Femur (tissue), 1 donor: Measurements from ENCODE around the gene TMEM219.
"Not testable (repeated sequence)": the region's sequence is repeated elsewhere in the genome, so short reads cannot be mapped to it uniquely, and the experiment has no call there.

Source experiments
- DNase-seq: peaks from one replicate; pipeline ENCODE4 v3.0.0-alpha.2; 2017

The TMEM219 gene, protein sequence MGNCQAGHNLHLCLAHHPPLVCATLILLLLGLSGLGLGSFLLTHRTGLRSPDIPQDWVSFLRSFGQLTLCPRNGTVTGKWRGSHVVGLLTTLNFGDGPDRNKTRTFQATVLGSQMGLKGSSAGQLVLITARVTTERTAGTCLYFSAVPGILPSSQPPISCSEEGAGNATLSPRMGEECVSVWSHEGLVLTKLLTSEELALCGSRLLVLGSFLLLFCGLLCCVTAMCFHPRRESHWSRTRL

DNA sequence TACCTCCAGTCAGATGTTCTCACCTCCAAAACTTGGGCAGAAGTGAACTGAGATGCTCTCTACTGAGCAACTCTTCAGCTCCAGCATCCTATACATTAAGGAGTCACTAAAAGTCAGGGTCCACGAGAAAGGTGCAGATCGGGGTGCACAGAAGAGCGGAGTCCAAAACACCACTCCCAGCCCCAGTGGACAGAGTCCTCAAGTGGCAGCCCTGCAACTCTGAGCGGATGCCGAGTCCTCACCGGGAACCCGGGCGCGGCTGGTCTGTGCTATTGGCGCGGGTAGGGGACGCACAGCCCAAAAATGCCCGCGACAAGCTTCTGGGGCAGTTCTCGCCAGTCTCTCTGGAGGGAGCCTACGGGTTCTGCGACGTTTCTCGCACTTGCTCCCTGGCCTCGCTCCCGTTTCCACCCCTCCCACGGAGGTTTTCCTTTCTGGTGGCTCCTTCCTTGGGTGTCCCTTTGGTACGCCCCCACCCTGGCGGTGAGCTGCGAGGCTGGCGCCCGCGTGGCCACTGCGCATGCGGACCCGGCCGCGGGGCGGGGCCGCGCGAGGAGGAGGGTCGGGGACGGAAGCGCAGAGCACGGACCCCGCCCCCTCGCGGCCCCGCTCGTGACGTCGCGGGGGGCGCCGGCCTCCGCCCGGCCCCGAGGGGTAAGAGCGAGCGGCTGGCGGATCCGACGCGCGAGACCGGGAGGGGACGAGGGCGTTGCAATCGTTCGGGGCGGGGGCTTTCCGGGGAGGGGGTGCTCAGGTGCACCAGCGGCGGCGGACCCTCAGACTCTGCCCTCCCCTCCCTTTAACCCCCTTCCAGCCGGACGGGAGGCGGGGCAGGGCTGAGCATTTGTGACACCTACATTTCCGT, at the start of gene TMEM219:
TMEM219 (plus strand) TSS at position 601 of the 865 bp plus-strand sequence. CDS start 1,065 bp downstream, outside the sequence.
- DNase-seq = peak; percentile 95

DNA sequence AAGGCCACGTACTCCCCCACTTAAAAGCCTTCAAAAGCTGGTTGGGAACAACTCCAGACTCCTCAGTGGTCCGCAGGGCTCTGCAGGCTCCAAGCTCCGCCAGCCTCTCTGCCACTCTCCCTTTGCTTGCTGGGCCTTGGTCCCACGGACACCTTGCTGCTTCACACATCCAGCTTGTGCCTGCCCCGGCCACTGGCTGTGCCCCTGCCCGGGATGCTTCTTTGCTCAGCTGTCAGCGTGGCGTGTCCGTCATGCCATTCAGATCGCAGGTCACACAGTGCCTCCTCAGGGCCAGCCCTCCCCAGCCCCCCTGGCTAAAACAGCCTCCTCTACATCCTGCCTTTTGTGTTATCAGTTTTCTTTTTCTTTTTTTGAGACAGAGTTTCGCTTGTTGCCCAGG, 49.8 kb upstream of the TMEM219 start:
- no peak for DNase-seq

DNA sequence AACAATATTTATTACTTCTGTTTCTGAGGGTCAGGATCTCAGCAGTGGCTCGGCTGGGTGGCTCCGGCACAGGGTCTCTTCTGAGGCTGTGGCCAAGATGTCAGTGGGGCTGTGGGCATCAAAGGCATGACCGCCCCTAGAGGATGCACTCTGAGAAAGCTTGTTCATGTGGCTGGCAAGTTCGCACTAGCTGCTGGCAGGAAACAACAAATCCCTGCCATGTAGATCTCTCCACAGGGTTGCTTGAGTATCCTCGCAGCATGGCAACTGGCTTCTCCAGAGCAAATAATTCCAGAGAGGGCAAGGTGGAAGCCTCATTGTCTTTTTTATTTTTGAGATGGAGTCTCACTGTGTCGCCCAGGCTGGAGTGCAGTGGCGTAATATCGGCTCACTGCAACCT, 48.4 kb upstream of the TMEM219 start:
- DNase-seq = no peak

DNA sequence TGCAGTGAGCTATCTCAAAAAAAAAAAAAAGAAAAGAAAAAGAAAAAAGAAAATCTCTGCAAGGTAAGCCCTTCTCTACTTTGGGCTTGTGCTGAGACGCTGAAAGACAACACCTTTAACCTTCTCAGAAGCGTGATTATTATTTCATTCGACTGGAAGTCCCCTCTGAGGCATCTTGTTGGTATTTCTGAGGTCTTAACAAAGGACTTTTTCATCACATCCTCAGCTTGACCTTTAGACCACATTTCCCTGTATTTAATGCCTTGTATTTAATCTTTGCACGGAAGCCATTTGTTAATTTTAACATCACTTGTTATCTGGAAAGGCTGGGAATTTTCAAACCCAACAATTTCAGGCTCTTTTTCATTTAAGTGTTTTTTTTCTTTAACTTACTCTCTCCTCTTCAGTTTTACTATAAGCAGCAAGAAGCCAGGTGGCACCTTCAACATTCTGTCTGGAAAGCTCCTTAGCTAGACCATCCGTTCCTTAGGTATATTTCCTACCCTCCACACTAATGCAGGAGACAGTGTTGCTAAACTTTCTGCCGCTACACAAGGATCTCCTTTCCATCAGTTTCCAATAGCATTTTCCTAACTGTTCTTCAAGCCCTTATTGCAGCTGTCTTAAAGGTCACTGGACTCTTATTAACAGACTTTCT, 46.2 kb upstream of the TMEM219 start:
- no peak for DNase-seq

DNA sequence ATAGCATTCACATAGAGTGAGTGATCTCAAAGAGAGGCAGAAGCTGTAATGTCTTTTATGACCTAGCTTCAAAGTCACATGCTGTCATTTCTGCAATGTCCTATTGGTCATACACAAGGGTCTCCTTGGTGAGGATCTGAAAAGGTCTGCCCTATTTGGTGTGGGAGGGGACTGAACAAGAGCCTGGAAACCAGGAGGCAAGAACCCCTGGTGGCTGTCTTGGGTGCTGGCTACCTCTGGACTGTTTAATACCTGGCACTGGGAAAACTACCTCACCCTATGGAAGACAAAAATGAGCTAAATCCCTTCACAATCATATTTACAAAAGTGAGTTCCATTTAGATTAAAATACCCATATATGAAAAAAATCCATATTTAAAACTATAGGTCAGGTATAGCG, 44.9 kb upstream of the TMEM219 start:
- no peak for DNase-seq

DNA sequence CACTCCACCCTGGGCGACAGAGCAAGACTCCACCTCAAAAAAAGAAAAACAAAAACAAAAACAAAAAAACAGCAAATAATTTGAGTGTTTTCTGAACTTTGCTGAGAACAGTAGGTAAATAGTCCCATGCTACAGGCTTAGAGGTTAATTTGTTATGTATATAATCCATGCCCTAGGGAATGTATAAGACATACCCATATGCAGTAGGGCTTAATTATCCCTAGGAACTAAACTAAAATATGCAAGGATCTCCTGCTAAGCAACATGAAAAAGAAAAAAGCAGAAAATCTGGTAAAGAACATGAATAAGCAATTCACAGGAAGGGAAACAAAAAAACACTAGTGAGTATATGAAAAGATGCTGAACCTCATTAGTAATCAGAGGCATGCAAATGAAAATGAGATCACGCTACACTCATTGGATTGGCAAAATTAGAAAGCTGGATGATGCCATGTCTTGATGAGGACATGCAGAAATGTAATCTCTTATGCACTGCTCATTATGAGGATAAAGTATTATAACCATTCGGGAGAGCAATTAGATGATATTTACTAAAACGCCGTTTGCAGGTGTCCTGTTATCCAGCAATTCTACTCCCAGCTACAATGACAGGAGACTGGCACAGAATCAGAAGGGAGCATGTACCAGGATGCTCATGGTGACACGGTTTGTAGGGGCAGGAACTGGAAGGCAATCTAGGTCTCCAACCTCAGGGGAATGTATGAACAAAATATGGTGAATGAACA, 41.4 kb upstream of the TMEM219 start:
- DNase-seq = no peak

- DNase-seq = no peak
Observed at GRCh38 chr16:29921034-29921385, 40.9 kb upstream of the TMEM219 start.

DNA sequence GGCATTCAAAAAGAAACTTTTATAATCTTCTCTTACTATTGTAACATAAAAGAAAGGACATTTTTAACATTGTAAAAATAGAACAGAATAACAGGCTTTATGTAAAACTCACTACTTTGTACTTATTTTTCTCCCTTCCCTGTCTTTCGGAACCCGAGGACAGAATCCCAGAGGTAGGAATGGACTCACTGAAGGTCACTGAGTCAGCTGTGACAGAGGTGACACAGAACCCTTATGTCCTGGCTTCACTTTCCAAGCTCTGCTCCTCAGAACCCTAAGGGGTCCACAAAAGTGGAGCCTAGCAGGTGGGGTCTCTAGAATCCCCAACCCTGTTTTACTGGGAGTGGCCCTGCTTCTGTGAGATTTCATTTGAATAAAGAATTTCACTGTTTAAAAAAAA, 39.6 kb upstream of the TMEM219 start:
- no peak for DNase-seq

DNA sequence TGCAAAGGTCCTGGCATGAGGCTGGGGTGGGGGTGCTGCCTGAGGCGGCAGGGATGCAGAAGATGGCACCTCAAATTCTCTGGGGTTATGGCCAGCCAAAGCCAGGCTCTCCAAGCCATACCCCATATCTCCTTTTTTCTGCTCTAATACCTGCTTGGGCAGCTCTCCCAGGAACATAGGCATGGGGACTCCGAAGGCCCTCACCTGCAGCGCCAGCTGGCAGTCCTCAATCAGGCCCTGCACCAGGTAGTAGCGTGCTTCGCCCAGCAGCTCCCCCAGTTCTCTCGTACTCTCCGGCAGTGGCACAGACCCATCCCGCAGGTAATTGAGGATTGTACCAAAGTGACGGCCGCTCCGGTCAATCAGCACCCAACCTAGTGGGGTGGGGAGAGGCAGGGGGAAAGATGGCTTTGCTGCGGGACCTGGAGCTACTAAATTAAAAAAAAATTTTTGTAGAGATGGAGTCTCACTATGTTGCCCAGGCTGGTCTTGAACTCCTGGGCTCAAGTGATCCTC, 38.8 kb upstream of the TMEM219 start:
- DNase-seq = no peak

DNA sequence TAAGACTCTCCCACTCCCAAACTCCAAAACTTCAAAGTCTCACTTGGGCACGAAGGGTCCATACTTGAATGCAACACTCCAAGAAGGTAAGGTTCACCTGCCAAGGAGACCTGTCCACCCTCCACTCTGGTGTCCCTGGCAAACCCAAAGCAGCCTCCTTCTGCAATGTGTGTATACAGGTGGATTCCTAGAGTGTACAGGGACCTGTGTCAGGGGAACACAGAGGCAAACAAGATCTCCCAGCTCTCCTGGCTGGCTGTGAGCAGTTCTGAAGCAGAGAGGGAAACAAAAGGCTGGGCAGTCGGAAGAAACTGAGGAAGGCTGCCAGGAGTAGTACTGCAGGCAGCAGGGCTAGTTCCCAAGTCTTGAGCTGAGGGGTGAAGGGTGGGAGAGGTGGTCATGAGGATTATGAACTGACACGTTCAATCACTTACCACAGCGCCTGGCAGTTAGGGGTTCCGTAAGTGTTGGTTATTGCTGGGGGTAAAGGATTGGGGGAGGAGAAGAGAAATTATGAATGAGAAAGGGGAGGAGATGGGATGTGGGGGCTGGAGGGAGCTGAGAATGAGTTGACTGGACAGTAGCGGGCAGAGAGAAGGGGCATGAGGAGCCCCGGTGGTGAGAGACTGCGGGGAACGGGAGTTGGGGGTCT, 36.6 kb upstream of the TMEM219 start:
- DNase-seq = no peak

DNA sequence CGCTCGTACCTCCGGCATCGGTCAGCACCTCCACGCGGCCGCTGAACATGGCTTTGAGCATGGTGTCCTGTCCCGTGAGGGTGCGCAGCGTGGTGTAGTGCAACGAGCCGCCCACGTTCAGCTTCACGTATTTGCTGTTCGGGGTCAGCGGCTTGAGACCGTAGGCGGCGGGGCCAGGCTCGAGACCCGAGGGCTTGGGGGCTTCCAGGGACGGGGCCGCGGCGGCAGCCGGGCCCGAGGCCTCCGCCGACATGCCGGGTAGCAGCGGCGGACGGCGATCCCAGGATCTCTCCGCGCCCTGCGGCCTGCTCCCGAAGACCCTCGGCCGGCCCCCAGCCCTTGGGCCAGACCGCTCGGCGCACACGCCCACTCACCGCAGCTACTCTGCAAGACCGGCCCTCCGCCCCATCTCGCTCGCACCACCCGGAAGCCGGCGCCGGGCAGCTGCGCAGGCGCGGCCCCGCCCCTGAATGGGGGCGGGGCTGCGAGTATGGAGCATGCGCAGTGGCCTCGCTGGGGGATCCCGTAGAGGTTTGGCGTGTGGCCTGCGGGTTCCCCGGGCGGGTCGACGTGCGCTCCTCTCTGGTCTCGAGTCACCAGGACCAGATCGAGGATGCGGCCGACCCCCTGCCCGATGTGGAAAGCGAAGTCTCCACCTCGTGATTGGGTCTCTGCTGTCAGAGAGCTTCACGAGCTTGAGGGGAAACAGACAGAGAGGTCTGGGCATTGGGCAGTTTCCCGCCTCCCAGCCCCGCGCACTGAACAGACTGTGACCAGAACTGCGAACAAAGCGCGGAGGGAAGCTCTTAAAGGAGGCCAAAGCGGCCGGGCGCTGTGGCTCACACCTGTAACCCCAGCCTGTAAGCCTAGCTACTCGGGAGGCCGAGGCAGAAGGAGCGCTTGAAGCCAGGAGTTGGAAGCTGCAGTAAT, 35.8 kb upstream of the TMEM219 start, which contains the start of gene KCTD13:
KCTD13 (minus strand) TSS at position 446 of the 930 bp plus-strand sequence; CDS start at position 253, 193 bp downstream.
- peak; percentile 95 for DNase-seq

GRCh38 chr16:29926711-29927052, 35.2 kb upstream of the TMEM219 start:
- peak; percentile 43 for DNase-seq

DNA sequence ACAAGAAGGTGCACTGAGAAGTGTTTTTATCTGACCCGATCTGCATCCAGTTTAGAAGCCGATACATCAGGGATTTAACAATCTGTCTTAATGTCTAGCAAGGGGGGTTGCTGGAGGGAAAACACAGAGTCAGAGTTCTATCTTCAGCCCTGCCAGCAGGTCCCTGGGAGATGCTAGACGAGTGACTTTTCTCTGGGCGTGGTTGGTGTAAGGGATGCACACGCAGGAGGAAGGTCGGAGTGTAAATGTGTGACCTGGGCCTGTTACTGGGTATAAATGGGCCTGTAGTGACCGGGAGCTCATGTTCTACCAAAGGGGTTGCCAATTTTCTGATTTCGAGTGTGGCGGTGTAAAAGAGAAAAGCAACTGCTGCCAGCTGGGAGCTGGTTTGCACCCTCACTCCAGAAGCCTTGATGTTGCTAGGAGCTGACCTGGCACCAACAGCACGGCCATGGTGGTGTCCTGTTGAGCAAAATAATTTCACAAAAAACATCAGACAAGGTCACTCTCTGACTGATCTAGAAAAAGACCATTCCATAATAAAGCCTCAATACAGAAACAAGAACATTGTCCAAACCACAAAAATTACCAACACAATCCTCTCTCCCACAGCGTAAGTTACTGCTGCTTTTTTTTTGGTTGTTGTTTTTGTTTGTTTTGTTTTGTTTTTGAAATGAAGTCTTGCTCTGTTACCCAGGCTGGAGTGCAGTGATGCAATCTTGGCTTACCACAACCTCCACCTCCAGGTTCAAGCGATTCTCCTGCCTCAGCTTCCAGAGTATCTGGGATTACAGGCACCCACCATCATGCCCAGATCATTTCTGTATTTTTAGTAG, 34.6 kb upstream of the TMEM219 start:
- DNase-seq = no peak

DNA sequence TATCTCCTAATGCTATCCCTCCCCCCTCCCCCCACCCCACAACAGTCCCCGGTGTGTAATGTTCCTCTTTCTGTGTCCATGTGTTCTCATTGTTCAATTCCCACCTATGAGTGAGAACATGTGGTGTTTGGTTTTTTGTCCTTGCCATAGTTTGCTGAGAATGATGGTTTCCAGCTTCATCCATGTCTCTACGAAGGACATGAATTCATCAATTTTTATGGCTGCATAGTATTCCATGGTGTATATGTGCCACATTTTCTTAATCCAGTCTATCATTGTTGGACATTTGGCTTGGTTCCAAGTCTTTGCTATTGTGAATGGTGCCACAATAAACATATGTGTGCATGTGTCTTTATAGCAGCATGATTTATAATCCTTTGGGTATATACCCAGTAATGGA, 30.1 kb upstream of the TMEM219 start:
- DNase-seq = not testable (repeated sequence)

DNA sequence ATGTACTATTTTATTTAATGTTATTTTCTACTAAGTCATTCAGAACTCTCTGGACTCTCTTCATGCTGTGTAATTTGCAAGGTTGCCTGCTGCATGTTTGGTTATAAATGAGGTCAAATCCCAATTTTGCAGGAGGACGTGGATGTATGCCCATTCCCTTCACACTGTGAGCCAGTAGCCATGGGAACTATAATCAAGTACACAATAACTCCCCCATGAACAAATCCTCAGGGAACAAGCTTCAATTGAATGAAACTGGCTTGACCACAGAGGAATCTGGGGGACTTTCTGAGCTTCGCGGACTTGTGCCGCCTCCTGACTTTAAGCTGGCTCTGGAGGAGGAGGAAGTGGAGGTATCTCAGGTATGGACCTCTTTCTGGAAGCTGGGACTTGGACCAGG, 21.2 kb upstream of the TMEM219 start:
- DNase-seq = no peak

- peak; percentile 63 for DNase-seq
Observed at GRCh38 chr16:29943846-29944799, 17.8 kb upstream of the TMEM219 start.

DNA sequence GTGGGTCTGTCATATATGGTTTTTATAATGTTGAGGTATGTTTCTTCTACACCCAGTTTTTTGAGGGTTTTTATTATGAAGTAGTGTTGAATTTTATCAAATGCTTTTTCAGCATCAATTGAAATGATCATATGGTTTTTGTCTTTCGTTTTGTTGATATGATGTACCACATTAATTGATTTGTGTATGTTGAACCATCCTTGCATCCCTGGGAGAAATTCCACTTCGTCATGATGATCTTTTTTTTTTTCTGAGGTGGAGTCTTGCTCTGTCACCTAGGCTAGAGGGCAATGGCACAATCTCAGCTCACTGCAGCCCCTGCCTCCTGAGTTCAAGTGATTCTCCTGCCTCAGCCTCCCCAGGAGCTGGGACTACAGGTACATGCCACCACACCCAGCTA, 14.0 kb upstream of the TMEM219 start:
- DNase-seq = no peak

GRCh38 chr16:29950806-29951461, 10.9 kb upstream of the TMEM219 start:
- DNase-seq = no peak
